ENCODE results near the gene EIF2B2.

The EIF2B2 gene

DNA sequence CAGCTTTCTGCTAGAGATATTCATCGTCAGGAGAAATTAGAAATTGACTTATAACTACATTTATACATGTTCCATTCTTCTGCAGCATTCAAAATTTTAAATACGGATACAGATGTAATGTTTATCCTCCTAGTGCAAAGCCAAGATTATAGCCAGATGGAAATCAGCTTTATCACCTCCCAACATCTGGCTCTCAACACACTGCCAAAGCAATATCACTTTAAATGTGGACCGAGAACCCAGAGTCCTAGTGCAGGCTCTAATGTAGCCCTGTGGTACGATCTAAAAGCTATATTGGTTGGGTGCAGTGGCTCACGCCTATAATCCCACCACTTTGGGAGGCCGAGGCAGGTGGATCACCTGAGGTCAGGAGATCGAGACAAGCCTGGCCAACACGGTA lies 42.0 kb downstream of the EIF2B2 start:
- no peak overlapping the region for H3K27ac ChIP-seq
- TF ChIP-seq, protein P1, sequence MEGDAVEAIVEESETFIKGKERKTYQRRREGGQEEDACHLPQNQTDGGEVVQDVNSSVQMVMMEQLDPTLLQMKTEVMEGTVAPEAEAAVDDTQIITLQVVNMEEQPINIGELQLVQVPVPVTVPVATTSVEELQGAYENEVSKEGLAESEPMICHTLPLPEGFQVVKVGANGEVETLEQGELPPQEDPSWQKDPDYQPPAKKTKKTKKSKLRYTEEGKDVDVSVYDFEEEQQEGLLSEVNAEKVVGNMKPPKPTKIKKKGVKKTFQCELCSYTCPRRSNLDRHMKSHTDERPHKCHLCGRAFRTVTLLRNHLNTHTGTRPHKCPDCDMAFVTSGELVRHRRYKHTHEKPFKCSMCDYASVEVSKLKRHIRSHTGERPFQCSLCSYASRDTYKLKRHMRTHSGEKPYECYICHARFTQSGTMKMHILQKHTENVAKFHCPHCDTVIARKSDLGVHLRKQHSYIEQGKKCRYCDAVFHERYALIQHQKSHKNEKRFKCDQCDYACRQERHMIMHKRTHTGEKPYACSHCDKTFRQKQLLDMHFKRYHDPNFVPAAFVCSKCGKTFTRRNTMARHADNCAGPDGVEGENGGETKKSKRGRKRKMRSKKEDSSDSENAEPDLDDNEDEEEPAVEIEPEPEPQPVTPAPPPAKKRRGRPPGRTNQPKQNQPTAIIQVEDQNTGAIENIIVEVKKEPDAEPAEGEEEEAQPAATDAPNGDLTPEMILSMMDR (IDR thresholded peaks at IDR 0.05) = no peak
- TF ChIP-seq ZFX (IDR thresholded peaks at IDR 0.05; ENCODE audit: borderline replicate concordance) = no peak

DNA sequence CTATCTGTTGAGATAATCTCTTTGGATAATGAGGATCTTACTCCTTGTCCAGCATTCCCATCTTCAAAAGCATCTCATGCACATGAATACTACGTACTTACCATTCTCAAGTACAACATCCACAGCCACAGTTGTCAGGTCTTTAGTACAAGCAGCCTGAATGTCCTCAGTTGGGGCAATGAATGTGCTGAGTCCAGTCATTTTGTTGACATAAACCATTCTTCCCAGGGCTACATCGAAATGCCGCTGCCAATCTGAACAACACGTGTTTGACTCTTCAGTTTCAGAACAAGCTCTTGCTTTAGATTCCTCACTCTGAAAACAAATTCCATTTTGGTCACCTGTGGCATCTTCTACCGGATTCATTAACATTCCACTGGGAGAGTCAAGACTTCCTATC lies 43.6 kb downstream of the EIF2B2 start:
- no peak overlapping the region for H3K27ac ChIP-seq
- TF ChIP-seq, protein P1 (IDR thresholded peaks at IDR 0.05) = no peak
- TF ChIP-seq ZFX (IDR thresholded peaks at IDR 0.05; ENCODE audit: borderline replicate concordance) = no peak

DNA sequence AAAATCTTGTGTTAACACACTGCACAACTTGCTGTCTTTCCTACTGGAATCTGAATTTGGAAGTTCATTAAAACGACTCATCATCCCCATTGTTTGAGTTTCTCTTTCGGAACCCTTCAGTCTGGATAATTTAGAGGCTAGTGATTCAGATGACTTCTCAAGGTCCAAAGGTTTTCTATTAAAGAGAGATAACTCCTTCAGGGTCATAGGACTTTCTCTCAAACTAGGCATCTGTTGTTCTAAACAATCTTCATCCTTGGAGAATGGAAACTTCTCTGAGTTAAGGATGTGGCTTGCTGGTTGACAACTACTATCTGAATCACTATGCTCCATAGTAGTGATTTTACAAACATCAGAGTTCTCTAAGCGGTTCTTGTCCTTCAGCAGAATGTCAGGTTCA lies 44.2 kb downstream of the EIF2B2 start:
- H3K27ac ChIP-seq = no peak overlapping the region
- no peak for TF ChIP-seq ZFX (IDR thresholded peaks at IDR 0.05; ENCODE audit: borderline replicate concordance)
- TF ChIP-seq, protein P1 (IDR thresholded peaks at IDR 0.05) = no peak

DNA sequence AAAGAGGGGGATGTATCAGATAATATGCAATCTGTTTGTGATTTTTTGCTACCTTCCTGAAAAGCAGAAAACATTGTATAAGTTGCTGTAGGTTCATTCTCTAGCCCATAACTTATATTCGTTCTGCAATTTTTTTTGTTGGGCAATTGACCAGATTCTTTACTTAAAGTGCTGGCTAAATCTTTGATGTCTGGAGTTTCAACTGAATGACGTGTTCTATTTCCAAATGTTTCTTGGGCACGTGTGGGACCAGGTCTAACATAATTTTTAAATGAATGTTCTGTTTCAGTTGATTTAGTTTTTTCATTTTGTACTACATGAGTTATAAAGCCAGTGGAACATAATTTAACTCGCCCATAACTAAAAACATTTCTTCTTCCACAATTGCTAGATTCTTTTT lies 44.8 kb downstream of the EIF2B2 start:
- H3K27ac ChIP-seq = no peak overlapping the region
- TF ChIP-seq, protein P1 (IDR thresholded peaks at IDR 0.05) = no peak
- TF ChIP-seq ZFX (IDR thresholded peaks at IDR 0.05; ENCODE audit: borderline replicate concordance) = no peak

DNA sequence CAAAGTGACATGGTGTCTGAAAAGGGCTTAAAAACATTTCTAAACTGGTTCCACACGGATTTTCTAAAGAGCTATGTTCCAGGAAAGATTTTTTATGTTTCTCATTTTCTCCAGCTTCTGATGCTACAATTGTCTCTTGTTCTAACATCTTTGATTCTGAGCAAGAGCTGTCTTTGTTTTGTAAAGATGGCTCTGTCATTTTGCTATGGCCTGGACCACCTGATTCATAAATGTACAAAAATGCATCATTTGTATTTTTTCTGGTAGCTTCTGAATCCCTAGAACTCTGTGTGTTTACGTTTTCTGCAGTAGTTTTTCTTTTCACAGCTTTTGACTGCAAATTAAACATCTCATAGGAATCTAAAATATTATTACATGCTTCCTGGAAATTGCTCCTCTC lies 45.4 kb downstream of the EIF2B2 start:
- no peak overlapping the region for H3K27ac ChIP-seq
- no peak for TF ChIP-seq ZFX (IDR thresholded peaks at IDR 0.05; ENCODE audit: borderline replicate concordance)
- TF ChIP-seq, protein P1 (IDR thresholded peaks at IDR 0.05) = no peak

DNA sequence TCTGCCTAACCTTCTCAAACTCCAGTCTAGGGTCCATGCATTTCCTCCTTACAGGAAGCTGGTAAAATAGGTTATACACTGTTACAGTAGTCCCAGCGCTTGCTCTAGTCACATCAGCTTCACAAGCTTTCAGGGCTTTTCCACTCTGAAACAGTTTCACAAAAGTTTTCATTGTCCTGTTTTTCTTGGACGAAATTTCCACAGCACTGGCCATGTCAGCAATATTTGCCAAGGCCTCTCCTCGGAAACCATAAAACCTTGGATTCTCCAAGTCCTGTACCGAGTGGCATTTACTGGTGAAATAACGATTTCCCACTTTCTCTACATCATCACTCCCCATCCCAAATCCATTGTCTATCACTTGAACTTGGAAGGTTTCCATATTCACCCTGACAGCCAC lies 46.4 kb downstream of the EIF2B2 start:
- TF ChIP-seq ZFX (IDR thresholded peaks at IDR 0.05; ENCODE audit: borderline replicate concordance) = no peak
- TF ChIP-seq, protein P1 (IDR thresholded peaks at IDR 0.05) = no peak
- H3K27ac ChIP-seq = no peak overlapping the region

DNA sequence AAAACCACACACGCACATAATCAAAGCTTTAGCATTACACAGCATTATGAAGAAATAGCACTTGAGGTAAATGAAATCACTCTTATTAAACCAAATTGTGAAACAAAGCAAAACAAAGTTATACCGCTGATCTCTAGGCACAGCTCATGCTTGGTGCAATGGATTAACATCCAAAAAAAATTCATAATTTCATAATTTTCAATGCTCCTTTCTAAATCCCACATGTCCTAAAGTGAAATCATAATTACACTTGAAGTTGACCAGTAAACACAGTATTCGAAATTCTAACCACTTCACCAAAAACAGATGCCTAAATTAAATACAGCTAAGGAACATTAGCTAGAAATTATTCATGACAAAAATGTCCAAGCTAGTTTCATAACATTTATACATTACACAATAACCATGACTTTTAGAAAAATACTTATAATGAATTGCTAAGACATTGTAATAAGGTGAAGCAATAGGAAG lies 47.0 kb downstream of the EIF2B2 start:
- TF ChIP-seq, protein P1 (IDR thresholded peaks at IDR 0.05) = no peak
- no peak for TF ChIP-seq ZFX (IDR thresholded peaks at IDR 0.05; ENCODE audit: borderline replicate concordance)
- H3K27ac ChIP-seq = no peak overlapping the region

Data from 22Rv1 (cell line).